Measurements from ENCODE around the gene ADAD2. TPM values are rescaled to one million over a fixed set of nuclear protein-coding genes. Genes with fewer than 3 reads are reported as not detected.

The ADAD2 gene
- total and polyA plus RNA-seq, 4 donors, result 0.14 to 0.44 (median 0.33) TPM; not detected in 1

DNA sequence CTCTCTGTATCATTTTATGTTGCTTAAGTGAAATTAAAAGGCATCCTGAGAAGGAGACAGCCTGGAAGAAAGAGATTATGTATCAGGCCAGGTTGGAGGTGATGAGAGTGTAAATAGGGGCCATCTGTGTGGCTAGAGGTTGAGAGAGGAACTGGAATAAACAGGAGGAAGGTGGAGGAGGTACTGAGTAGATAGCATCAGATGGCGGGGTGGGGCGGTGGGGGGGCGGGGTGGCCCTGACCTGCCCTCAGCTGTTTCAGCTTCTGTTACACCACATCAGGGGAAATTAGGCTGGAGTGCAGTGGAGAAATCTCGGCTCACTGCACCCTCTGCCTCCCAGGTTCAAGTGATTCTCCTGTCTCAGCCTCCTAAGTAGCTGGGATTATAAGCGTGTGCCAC lies 55.7 kb downstream of the ADAD2 start:
- H3K27ac ChIP-seq (ENCODE audit: low read depth in 1 of 2, low read length in 2 of 2), result no peak overlapping the region
- H3K9me3 ChIP-seq (ENCODE audit: control insufficient read depth in 4 of 4, low read length in 3 of 4), result peaks cover 0 to 2% (median 0%) of the 10 kb centered on the region in 4 donors
- H3K36me3 ChIP-seq (ENCODE audit: control insufficient read depth in 4 of 4, insufficient read depth in 3 of 4, low read depth in 1 of 4, low read length in 3 of 4), result no peaks in the 10 kb centered on the region
- 72% methylated on average over 5 of the region's 5 CpGs for WGBS
- TF ChIP-seq REST (IDR thresholded peaks at IDR 0.05) (no peak), GABPA (IDR thresholded peaks at IDR 0.05 in 1 of 2, conservative IDR thresholded peaks at IDR 0.05 in 1 of 2) (no peak)
- H3K4me1 ChIP-seq (ENCODE audit: control insufficient read depth in 4 of 4, insufficient read depth in 4 of 4, low read length in 3 of 4), result no peaks in the 10 kb centered on the region
- H3K27me3 ChIP-seq (ENCODE audit: control insufficient read depth in 4 of 4, insufficient read depth in 4 of 4, low read length in 3 of 4), result peaks cover 0 to 2% (median 0%) of the 10 kb centered on the region in 4 donors
- H3K9ac ChIP-seq (ENCODE audit: low read depth in 1 of 2, low read length in 2 of 2), result no peak overlapping the region
- H3K4me3 ChIP-seq (ENCODE audit: low read depth in 1 of 3, low read length in 3 of 3), result no peak overlapping the region
- no peak for DNase-seq (ENCODE audit: low spot score)

Other genes with a start within 250 kb of the ADAD2 start
- gene OSGIN1, start 237.9 kb upstream of the ADAD2 start, total RNA-seq, result 10 to 100 TPM in 1 of 2 donors, 1 to 10 TPM in 1; 7.1 to 47.2 TPM
- 10 to 100 TPM; 73.6 to 90.4 TPM for gene OSGIN1, start 237.9 kb upstream of the ADAD2 start, polyA plus RNA-seq
- gene NECAB2, start 222.9 kb upstream of the ADAD2 start, total RNA-seq, result 1 to 10 TPM in 1 of 2 donors, not detected in 1; 2.7 TPM
- 1 to 10 TPM; 2.9 to 3.8 TPM for gene NECAB2, start 222.9 kb upstream of the ADAD2 start, polyA plus RNA-seq
- under 1 TPM; 0.08 to 0.42 TPM for gene SLC38A8, start 148.4 kb upstream of the ADAD2 start, total RNA-seq
- gene SLC38A8, start 148.4 kb upstream of the ADAD2 start, polyA plus RNA-seq, result 1 to 10 TPM in 1 of 2 donors, under 1 TPM in 1; 0.22 to 1.0 TPM
- gene MBTPS1, start 74.2 kb upstream of the ADAD2 start, total RNA-seq, result 10 to 100 TPM; 32.6 to 65.0 TPM
- 10 to 100 TPM; 21.1 to 29.0 TPM for gene MBTPS1, start 74.2 kb upstream of the ADAD2 start, polyA plus RNA-seq
- 1 to 10 TPM; 6.8 to 9.6 TPM for gene HSDL1, start 46.0 kb upstream of the ADAD2 start, total RNA-seq
- gene HSDL1, start 46.0 kb upstream of the ADAD2 start, polyA plus RNA-seq, result 1 to 10 TPM; 3.0 to 3.8 TPM
- under 1 TPM; under 0.01 to 0.08 TPM for gene DNAAF1, start 45.8 kb upstream of the ADAD2 start, total RNA-seq
- under 1 TPM in 1 of 2 donors, not detected in 1; 0.06 TPM for gene DNAAF1, start 45.8 kb upstream of the ADAD2 start, polyA plus RNA-seq
- 10 to 100 TPM; 10.4 to 34.5 TPM for gene TAF1C, start 4.1 kb upstream of the ADAD2 start, total RNA-seq
- gene TAF1C, start 4.1 kb upstream of the ADAD2 start, polyA plus RNA-seq, result 10 to 100 TPM; 10.2 to 12.1 TPM
- not detected for gene KCNG4, start 48.9 kb downstream of the ADAD2 start, total RNA-seq
- not detected for gene KCNG4, start 48.9 kb downstream of the ADAD2 start, polyA plus RNA-seq
- gene WFDC1, start 103.7 kb downstream of the ADAD2 start, total RNA-seq, result 1 to 10 TPM; 1.5 to 4.2 TPM
- gene WFDC1, start 103.7 kb downstream of the ADAD2 start, polyA plus RNA-seq, result 1 to 10 TPM; 1.0 to 5.2 TPM
- gene ATP2C2, start 177.4 kb downstream of the ADAD2 start, total RNA-seq, result under 1 TPM; 0.17 to 0.33 TPM
- gene ATP2C2, start 177.4 kb downstream of the ADAD2 start, polyA plus RNA-seq, result under 1 TPM; 0.05 to 0.28 TPM

Measured in liver (tissue), 9 donors.